ENCODE data around the gene NECTIN1.

Gene NECTIN1

GRCh38 chr11:119664063-119664572 lies 64.9 kb downstream of the NECTIN1 start:
- no peak for TF ChIP-seq ISL1 (CRISPR knock-in tag; IDR thresholded peaks at IDR 0.05)
- no peak for TF ChIP-seq ZC3H10 (CRISPR knock-in tag; IDR thresholded peaks at IDR 0.05)
- TF ChIP-seq ZFP30 (CRISPR knock-in tag; IDR thresholded peaks at IDR 0.05): no peak
- TF ChIP-seq CSRNP3 (CRISPR knock-in tag; IDR thresholded peaks at IDR 0.05): no peak
- no peak for TF ChIP-seq RARB (CRISPR knock-in tag; IDR thresholded peaks at IDR 0.05)
- TF ChIP-seq ZNF70 (CRISPR knock-in tag; IDR thresholded peaks at IDR 0.05): no peak
- no peak for TF ChIP-seq SNAI2 (CRISPR knock-in tag; IDR thresholded peaks at IDR 0.05)
- no peak for TF ChIP-seq CSDC2 (CRISPR knock-in tag; IDR thresholded peaks at IDR 0.05)
- no peak for ATAC-seq

- no peak for ATAC-seq
- TF ChIP-seq CSRNP3 (CRISPR knock-in tag; IDR thresholded peaks at IDR 0.05): no peak
- TF ChIP-seq ZNF70 (CRISPR knock-in tag; IDR thresholded peaks at IDR 0.05): no peak
- no peak for TF ChIP-seq OSR1 (CRISPR knock-in tag; IDR thresholded peaks at IDR 0.05)
- TF ChIP-seq BACH2 (CRISPR knock-in tag; IDR thresholded peaks at IDR 0.05; ENCODE audit: borderline replicate concordance): no peak
- no peak for TF ChIP-seq CSDC2 (CRISPR knock-in tag; IDR thresholded peaks at IDR 0.05)
- TF ChIP-seq PATZ1 (CRISPR knock-in tag; IDR thresholded peaks at IDR 0.05; ENCODE audit: borderline replicate concordance): no peak
- no peak for TF ChIP-seq GLIS3 (CRISPR knock-in tag; IDR thresholded peaks at IDR 0.05)
- TF ChIP-seq TCF4 (CRISPR knock-in tag; IDR thresholded peaks at IDR 0.05; ENCODE audit: borderline replicate concordance): no peak
- TF ChIP-seq CREB5 (CRISPR knock-in tag; IDR thresholded peaks at IDR 0.05; ENCODE audit: low read depth): no peak
- no peak for TF ChIP-seq PPARA (CRISPR knock-in tag; IDR thresholded peaks at IDR 0.05; ENCODE audit: borderline replicate concordance)
- no peak for TF ChIP-seq ZNF565 (CRISPR knock-in tag; conservative IDR thresholded peaks at IDR 0.05; ENCODE audit: low read depth)
- no peak for TF ChIP-seq SNAI2 (CRISPR knock-in tag; IDR thresholded peaks at IDR 0.05)
- no peak for TF ChIP-seq TSHZ2 (CRISPR knock-in tag; IDR thresholded peaks at IDR 0.05)
- TF ChIP-seq ZFP3 (CRISPR knock-in tag; IDR thresholded peaks at IDR 0.05): no peak
- no peak for TF ChIP-seq ZNF8 (CRISPR knock-in tag; IDR thresholded peaks at IDR 0.05)
- no peak for TF ChIP-seq ESRRG (CRISPR knock-in tag; IDR thresholded peaks at IDR 0.05)
- no peak for TF ChIP-seq RARB (CRISPR knock-in tag; IDR thresholded peaks at IDR 0.05)
- no peak for TF ChIP-seq TOX (CRISPR knock-in tag; IDR thresholded peaks at IDR 0.05; ENCODE audit: borderline replicate concordance)
Measured at GRCh38 chr11:119663279-119663678, 65.7 kb downstream of the NECTIN1 start.

GRCh38 chr11:119661226-119661625 lies 67.8 kb downstream of the NECTIN1 start:
- no peak for ATAC-seq
- TF ChIP-seq SNAI2 (CRISPR knock-in tag; IDR thresholded peaks at IDR 0.05): no peak
- TF ChIP-seq CSRNP3 (CRISPR knock-in tag; IDR thresholded peaks at IDR 0.05): no peak
- TF ChIP-seq PATZ1 (CRISPR knock-in tag; IDR thresholded peaks at IDR 0.05; ENCODE audit: borderline replicate concordance): no peak
- no peak for TF ChIP-seq ZC3H10 (CRISPR knock-in tag; IDR thresholded peaks at IDR 0.05)
- TF ChIP-seq POU6F1 (CRISPR knock-in tag; IDR thresholded peaks at IDR 0.05; ENCODE audit: borderline replicate concordance, low read depth): no peak
- no peak for TF ChIP-seq BACH2 (CRISPR knock-in tag; IDR thresholded peaks at IDR 0.05; ENCODE audit: borderline replicate concordance)
- TF ChIP-seq ZNF8 (CRISPR knock-in tag; IDR thresholded peaks at IDR 0.05): no peak
- TF ChIP-seq RARB (CRISPR knock-in tag; IDR thresholded peaks at IDR 0.05): no peak
- TF ChIP-seq ESRRG (CRISPR knock-in tag; IDR thresholded peaks at IDR 0.05): no peak
- TF ChIP-seq ISL1 (CRISPR knock-in tag; IDR thresholded peaks at IDR 0.05): no peak
- TF ChIP-seq PPARA (CRISPR knock-in tag; IDR thresholded peaks at IDR 0.05; ENCODE audit: borderline replicate concordance): no peak
- TF ChIP-seq ZNF70 (CRISPR knock-in tag; IDR thresholded peaks at IDR 0.05): no peak
- TF ChIP-seq GLIS3 (CRISPR knock-in tag; IDR thresholded peaks at IDR 0.05): no peak
- TF ChIP-seq TCF4 (CRISPR knock-in tag; IDR thresholded peaks at IDR 0.05; ENCODE audit: borderline replicate concordance): no peak

Measured in SK-N-SH treated with all-trans-retinoic acid at 6 μM for 48 hours (cell line).